Activated CD8-positive, alpha-beta T cell treated with anti-CD3 and anti-CD28 coated beads, Interleukin-2, amount 10 ng/mL, durations not matched to agents 7 days and 5 days (primary cell): ENCODE measurements around the gene SLC6A13. TPM values are rescaled to one million over a fixed set of nuclear protein-coding genes. Genes with fewer than 3 reads are reported as not detected.
"Not testable (repeated sequence)": the region's sequence is repeated elsewhere in the genome, so short reads cannot be mapped to it uniquely, and the experiment has no call there.

ENCODE experiments used
- ATAC-seq: fragments of 150-1000 bp; cut with Tn5 transposase; one replicate; pipeline ENCODE4 v1.10.0; 2021; ENCODE audit warnings: moderate library complexity
- CTCF ChIA-PET: fragments of 350-600 bp; sonication (Branson Sonifier 250); formaldehyde crosslinking; loops from one replicate; lab custom pipeline; 2021; ENCODE audit warnings: antibody characterized with exemption; lab: Charles Lee
- POLR2A ChIA-PET: fragments of 350-600 bp; sonication (Branson Sonifier 250); formaldehyde crosslinking; loops from one replicate; lab custom pipeline; 2021; ENCODE audit warnings: antibody characterized with exemption; lab: Charles Lee
- DNase-seq: peaks from one replicate; pipeline ENCODE4 v3.0.0-alpha.2; 2020
- H3K27ac Mint-ChIP-seq: one replicate; pipeline ENCODE4 v1.8.0; 2021; ENCODE audit warnings: mild to moderate bottlenecking, mixed read lengths
- H3K27me3 Mint-ChIP-seq: one replicate; pipeline ENCODE4 v1.8.0; 2021; ENCODE audit warnings: low read depth, mixed read lengths
- H3K36me3 Mint-ChIP-seq: one replicate; pipeline ENCODE4 v1.8.0; 2021; ENCODE audit warnings: low read depth, mixed read lengths
- H3K4me1 Mint-ChIP-seq: one replicate; pipeline ENCODE4 v1.8.0; 2021; ENCODE audit warnings: low read depth, mixed read lengths
- H3K4me3 Mint-ChIP-seq: one replicate; pipeline ENCODE4 v1.8.0; 2021; ENCODE audit warnings: mild to moderate bottlenecking, mixed read lengths
- H3K9me3 Mint-ChIP-seq: one replicate; pipeline ENCODE4 v1.8.0; 2022; ENCODE audit warnings: mixed read lengths; ENCODE audit not compliant: insufficient read depth
- total RNA-seq, 2 experiments: library from RNA; stranded (reverse); gene quantifications; one replicate each; pipeline ENCODE4 v1.2.3, GENCODE V29; 2021

SLC6A13 gene
- total RNA-seq, 2 experiments from 2014 or later: 0.26 TPM; not detected in 1

DNA sequence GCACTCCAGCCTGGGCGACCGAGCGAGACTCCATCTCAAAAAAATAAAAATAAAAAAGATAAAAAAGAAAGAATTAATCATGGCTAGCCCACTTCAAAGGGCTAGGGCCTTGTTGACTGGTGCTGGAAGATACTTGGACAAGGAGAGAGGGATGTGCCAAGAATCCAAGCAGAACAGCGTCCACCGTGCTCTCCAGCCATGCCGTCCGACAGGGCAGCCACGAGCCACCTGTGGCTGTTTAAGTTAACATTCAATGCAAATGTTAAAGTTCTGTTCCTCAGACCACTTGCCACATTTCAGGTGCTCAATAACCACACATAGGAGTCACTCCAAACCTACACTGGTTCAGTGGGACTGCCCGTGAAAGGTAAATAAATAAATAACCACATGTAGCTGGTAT is 21.4 kb downstream of the SLC6A13 start:
- H3K27me3 Mint-ChIP-seq: no peaks in the 10 kb centered on the region
- CTCF ChIA-PET: no interaction called here
- ATAC-seq (no peak), DNase-seq (no peak)
- no peak overlapping the region for H3K4me3 Mint-ChIP-seq
- H3K4me1 Mint-ChIP-seq: no peaks in the 10 kb centered on the region
- peaks cover 6% of the 10 kb centered on the region for H3K9me3 Mint-ChIP-seq
- H3K27ac Mint-ChIP-seq: no peak overlapping the region
- POLR2A ChIA-PET: no interaction called here
- no peaks in the 10 kb centered on the region for H3K36me3 Mint-ChIP-seq

DNA sequence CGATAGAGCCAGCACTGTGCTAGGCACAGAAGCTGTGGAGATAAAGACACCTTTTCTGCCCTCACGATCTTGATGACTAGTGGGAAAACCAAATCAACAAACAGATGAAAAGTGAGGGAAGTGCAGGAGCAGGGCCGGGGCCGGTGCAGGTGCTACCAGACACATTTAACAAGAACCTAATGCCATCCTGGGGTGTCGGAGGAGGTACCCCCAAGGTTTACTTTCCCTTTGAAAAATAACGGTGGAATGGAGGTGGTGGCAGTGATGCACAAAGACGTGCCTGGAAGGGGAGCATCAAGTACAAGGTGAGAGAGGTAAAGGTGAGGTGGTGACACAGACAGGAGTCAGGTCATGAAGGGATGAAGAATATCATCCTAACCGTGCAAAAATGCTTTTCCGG is 22.1 kb downstream of the SLC6A13 start:
- ChIA-PET CTCF (no interaction called here), POLR2A (no interaction called here)
- Mint-ChIP-seq H3K27me3 (no peaks in the 10 kb centered on the region), H3K4me3 (no peak overlapping the region), H3K36me3 (no peaks in the 10 kb centered on the region), H3K9me3 (peaks cover 12% of the 10 kb centered on the region), H3K4me1 (no peaks in the 10 kb centered on the region), H3K27ac (no peak overlapping the region)
- ATAC-seq (no peak), DNase-seq (no peak)

DNA sequence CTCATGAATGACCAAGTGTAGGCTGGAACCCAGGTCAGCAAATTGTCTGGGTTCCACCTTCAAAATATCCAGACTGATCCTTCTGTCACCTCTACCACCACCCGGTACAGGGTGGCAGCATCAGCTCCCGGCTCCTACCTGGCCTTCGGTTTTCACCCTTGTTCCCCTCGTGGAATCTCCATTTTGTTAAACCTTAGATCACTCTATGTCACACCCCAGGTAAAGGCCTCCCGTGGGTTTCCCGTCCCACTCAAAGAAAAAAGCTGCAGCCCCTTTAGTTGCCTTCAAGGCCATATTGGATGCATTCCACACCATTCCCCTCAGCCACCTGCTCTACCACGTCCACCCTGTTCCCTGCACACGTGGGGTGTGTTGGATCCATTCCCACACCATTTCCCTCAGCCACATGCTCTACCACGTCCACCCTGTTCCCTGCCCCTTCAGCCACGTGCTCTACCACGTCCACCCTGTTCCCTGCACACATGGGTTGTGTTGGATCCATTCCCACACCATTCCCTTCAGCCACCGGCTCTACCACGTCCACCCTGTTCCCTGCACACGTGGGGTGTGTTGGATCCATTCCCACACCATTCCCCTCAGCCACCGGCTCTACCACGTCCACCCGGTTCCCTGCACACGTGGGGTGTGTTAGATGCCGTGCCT is 23.8 kb downstream of the SLC6A13 start:
- DNase-seq: no peak
- ChIA-PET CTCF (no interaction called here), POLR2A (interaction anchor here (1.6 kb wide), 1 partner anchor 19 kb away, joined by 4 read pairs; no protein-coding TSS in a partner anchor)

DNA sequence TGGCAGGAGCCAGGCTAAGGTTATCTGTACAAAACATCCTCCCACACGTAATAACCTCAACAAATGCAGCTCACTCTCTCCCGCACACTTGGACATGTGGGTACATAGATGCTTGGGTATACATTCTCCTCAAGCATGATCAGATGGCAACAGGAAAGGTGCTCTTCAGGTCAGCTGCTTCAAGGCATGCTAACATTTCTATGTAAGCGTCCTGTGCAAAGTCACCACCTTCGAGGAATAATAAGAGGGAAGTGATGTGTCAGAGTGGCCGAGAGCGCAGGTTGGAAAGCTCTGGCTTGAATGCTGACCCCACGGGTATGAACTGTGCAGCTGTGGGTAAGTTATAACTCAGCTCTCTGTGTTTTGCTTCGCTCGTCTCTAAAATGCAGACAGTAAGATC is 24.5 kb downstream of the SLC6A13 start:
- ChIA-PET CTCF (no interaction called here), POLR2A (interaction anchor here (1.6 kb wide), 1 partner anchor 18 kb away, joined by 4 read pairs; no protein-coding TSS in a partner anchor)
- no peak overlapping the region for H3K27ac Mint-ChIP-seq
- peaks cover 14% of the 10 kb centered on the region for H3K9me3 Mint-ChIP-seq
- H3K4me3 Mint-ChIP-seq: no peak overlapping the region
- no peaks in the 10 kb centered on the region for H3K27me3 Mint-ChIP-seq
- H3K4me1 Mint-ChIP-seq: no peaks in the 10 kb centered on the region
- no peak for DNase-seq
- H3K36me3 Mint-ChIP-seq: no peaks in the 10 kb centered on the region
- ATAC-seq: no peak

More for the DNA sequence above, 23.8 kb downstream of the SLC6A13 start:
- Mint-ChIP-seq H3K36me3 (no peaks in the 10 kb centered on the region), H3K27ac (no peak overlapping the region), H3K4me1 (no peaks in the 10 kb centered on the region), H3K4me3 (no peak overlapping the region), H3K9me3 (peaks cover 14% of the 10 kb centered on the region), H3K27me3 (no peaks in the 10 kb centered on the region)
- no peak for ATAC-seq

DNA sequence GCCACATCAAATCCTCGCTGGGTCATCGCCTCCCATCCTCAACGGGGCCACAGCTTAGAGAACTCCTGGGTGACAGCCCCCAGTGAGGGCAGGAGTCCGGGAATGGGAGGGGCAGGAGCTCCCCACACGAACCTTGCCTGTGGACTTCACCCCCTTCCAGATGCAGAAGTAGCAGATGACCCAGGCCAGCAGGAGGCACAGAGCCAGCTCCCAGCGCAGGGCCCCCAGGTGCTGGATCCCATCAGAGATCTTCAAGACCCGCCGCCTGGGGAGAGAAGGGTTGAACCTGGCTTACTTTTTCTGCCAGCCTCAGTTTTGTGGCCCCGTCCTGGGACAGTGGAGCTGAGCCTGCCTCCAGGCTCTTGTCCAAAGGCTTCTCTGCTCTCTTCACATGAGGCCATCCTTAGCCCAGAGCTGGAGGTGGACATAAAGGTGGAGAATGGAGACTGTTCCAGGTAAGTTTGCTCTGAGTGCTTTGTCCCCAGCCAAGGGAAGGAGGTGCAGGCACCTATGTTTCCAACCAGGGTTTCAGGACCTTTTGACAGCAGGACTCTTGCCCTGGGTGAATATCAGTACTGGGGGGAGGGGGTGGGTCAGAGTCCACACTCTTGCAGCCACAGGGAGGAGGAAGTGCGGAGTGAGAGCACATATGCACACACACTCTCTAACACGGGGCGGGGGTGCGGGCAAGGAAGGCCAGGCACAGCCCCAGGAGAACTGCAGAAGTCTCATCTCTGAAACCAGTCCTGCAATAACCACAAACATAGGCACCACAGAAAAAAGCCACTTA is 25.4 kb downstream of the SLC6A13 start:
- Mint-ChIP-seq H3K4me1 (no peaks in the 10 kb centered on the region), H3K27ac (no peak overlapping the region), H3K4me3 (no peak overlapping the region), H3K36me3 (no peaks in the 10 kb centered on the region), H3K9me3 (peaks cover 14% of the 10 kb centered on the region), H3K27me3 (no peaks in the 10 kb centered on the region)
- DNase-seq (no peak), ATAC-seq (no peak)
- ChIA-PET POLR2A (interaction anchor here (1.6 kb wide), 1 partner anchor 17 kb away, joined by 4 read pairs; no protein-coding TSS in a partner anchor), CTCF (interaction anchor here (1.5 kb wide), 1 partner anchor 17 kb away, joined by 3 read pairs; no protein-coding TSS in a partner anchor)

DNA sequence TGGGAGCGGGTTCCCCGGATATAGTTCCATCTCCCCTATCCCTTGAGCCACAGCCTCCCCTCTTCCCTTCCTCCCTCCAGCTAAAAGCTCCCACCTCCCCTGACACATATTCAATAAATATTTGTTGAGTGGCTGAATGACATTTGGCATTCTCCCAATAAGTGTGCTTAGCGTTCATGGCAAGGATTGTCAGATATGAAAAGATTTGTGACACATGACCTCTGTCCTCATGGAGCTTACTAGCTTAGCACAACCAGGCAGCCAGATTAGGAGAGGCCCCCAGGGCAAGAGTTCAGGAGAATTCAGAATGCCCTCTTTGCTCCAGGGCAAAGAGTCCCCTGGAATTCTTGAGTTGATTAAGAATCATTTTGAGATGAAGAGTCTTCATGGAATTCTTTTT is 26.2 kb downstream of the SLC6A13 start:
- ChIA-PET POLR2A (no interaction called here), CTCF (interaction anchor here (1.5 kb wide), 1 partner anchor 17 kb away, joined by 3 read pairs; no protein-coding TSS in a partner anchor)
- no peak overlapping the region for H3K4me3 Mint-ChIP-seq
- no peak overlapping the region for H3K27ac Mint-ChIP-seq
- H3K4me1 Mint-ChIP-seq: no peaks in the 10 kb centered on the region
- peaks cover 14% of the 10 kb centered on the region for H3K9me3 Mint-ChIP-seq
- DNase-seq (no peak), ATAC-seq (no peak)
- H3K27me3 Mint-ChIP-seq: no peaks in the 10 kb centered on the region
- no peaks in the 10 kb centered on the region for H3K36me3 Mint-ChIP-seq

DNA sequence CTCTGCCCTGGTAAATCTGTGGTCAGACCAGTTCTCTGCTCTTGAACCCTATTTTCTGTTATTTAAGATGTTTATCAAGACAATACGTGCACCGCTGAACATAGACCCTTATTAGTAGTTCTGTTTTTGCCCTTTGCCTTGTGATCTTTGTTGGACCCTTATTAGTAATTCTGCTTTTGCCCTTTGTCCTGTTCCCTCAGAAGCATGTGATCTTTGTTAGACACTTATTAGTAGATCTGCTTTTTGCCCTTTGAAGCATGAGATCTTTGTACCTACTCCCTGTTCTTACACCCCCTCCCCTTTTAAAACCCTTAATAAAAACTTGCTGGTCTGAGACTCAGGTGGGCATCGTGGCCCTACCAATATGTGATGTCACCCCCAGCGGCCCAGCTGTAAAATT is 26.7 kb downstream of the SLC6A13 start:
- H3K27ac Mint-ChIP-seq, ATAC-seq, POLR2A ChIA-PET, H3K27me3 Mint-ChIP-seq, H3K4me1 Mint-ChIP-seq, H3K4me3 Mint-ChIP-seq, DNase-seq, H3K36me3 Mint-ChIP-seq: not testable (repeated sequence)
- CTCF ChIA-PET: interaction anchor here (1.5 kb wide), 1 partner anchor 16 kb away, joined by 3 read pairs; no protein-coding TSS in a partner anchor
- H3K9me3 Mint-ChIP-seq: peaks cover 14% of the 10 kb centered on the region

DNA sequence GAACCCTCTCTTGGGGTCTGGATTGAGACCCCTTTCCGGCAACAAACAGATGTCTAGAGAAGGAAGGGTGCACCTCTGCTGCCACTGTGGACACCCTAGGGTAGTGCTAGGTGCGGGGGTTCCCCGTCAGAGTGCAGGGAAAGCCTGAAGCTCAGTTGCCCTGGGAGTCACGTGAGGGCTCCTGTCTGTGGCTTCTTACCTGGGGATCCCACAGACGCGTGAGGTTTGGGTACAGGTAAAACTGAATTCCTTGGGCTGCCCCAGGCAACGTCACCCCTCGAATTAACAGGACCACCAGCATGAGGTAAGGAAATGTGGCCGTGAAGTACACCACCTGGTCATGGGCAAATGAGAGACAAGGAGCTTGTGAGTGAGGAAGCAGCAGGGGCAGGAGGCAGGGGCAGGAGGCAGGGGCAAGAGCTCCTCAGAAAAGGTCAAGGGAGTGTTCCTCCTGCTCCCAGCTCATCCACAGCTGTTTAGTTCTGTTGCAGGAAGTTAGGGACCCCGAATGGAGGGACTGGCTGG is 27.7 kb downstream of the SLC6A13 start:
- Mint-ChIP-seq H3K27ac (no peak overlapping the region), H3K36me3 (no peaks in the 10 kb centered on the region), H3K27me3 (no peaks in the 10 kb centered on the region), H3K4me1 (no peaks in the 10 kb centered on the region), H3K4me3 (no peak overlapping the region), H3K9me3 (peaks cover 14% of the 10 kb centered on the region)
- CTCF ChIA-PET: interaction anchor here (1.5 kb wide), 1 partner anchor 15 kb away, joined by 4 read pairs; no protein-coding TSS in a partner anchor
- DNase-seq: no peak
- POLR2A ChIA-PET: no interaction called here
- no peak for ATAC-seq

DNA sequence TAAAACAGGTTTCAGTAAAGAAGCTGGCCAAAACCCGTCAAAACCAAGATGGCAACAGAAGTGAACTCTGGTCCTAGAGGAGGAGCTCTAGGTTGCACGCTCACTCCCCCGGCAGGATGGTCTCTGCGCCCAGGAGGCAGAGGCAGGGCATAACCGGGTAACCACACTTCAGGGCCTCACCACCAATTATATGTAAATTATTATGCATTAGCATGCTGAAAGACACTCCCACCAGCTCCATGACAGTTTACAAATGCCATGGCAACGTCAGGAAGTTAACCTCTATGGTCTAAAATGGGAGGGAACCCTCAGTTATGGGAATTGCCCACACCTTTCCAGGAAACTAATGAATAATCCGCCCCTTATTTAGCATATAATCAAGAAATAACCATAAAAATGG is 28.6 kb downstream of the SLC6A13 start:
- no peak for DNase-seq
- Mint-ChIP-seq H3K9me3 (peaks cover 14% of the 10 kb centered on the region), H3K27ac (no peak overlapping the region), H3K4me1 (no peaks in the 10 kb centered on the region), H3K36me3 (no peaks in the 10 kb centered on the region), H3K4me3 (no peak overlapping the region), H3K27me3 (no peaks in the 10 kb centered on the region)
- ChIA-PET POLR2A (no interaction called here), CTCF (interaction anchor here (1.1 to 1.5 kb wide), 2 partner anchors 14 to 15 kb away, joined by 4 read pairs; no protein-coding TSS in a partner anchor)
- no peak for ATAC-seq

DNA sequence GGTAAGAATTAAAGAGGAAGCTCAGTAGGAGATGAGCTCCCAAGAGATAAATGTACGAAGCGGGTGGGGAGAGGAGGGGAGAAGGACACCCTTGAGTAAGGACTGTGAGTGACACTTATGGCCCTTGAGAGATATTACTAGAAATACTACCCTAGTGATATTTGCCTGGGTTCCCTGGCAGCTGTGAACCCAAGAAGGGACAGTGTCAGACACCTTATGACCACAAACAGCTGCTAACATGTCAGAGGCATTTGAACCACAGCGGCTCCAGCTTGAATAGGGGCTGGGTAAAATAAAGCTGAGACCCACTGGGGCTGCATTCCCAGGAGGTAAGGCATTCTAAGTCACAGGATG is 29.0 kb downstream of the SLC6A13 start:
- ChIA-PET CTCF (interaction anchor here (1.1 kb wide), 1 partner anchor 15 kb away, joined by 4 read pairs; no protein-coding TSS in a partner anchor), POLR2A (no interaction called here)
- Mint-ChIP-seq H3K4me3 (no peak overlapping the region), H3K27me3 (no peaks in the 10 kb centered on the region), H3K9me3 (peaks cover 14% of the 10 kb centered on the region), H3K36me3 (no peaks in the 10 kb centered on the region), H3K27ac (no peak overlapping the region), H3K4me1 (no peaks in the 10 kb centered on the region)
- no peak for DNase-seq
- ATAC-seq: no peak

DNA sequence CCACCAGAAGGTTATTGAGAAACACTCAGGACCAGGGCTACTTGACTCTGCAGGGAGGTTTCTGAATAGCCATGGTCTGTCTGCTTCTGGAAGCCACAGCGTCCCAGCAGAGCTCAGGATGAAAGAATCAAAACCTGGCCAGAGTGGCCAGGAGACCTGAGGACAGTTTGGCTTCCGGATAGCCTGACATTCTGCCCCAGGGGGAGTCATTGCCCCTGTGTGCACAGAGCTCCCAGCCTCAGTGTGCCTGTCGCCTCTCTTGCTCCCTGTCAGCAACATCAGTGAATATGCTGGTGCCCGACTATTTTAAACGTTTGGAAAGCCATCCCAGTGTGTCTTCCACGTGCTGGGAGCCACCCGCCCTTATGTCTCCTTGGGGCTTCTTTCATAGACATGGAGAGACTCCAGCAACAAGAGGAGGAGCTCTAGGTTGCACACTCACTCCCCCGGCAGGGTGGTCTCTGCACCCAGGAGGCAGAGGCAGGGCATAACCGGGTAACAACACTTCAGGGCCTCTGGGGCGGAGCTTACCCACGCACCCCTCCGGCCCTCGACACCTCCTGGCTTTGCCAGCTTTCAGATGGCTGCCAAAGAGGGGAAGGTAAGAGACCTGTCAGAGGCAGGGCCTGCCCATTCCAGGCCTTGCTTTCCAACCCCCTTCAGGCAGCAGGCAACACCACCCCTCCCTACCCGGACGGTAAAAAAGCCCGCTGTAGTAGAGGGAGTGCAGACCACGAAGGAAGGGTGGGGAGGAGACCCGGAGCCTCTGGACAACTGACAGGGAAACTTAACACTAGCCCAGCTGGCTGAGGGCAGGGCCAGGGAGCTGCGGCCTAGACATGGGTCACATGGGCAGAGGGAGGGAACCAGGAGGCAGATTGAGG is 29.7 kb downstream of the SLC6A13 start:
- no peaks in the 10 kb centered on the region for H3K4me1 Mint-ChIP-seq
- ATAC-seq (no peak), DNase-seq (no peak)
- H3K4me3 Mint-ChIP-seq: no peak overlapping the region
- ChIA-PET POLR2A (no interaction called here), CTCF (interaction anchor here (1.1 to 1.3 kb wide), 2 partner anchors 13 to 16 kb away, joined by 4 to 6 read pairs; no protein-coding TSS in a partner anchor)
- H3K27ac Mint-ChIP-seq: no peak overlapping the region
- no peaks in the 10 kb centered on the region for H3K36me3 Mint-ChIP-seq
- no peaks in the 10 kb centered on the region for H3K27me3 Mint-ChIP-seq
- peaks cover 14% of the 10 kb centered on the region for H3K9me3 Mint-ChIP-seq
